ENCODE data around the gene NCAM1.

DNA sequence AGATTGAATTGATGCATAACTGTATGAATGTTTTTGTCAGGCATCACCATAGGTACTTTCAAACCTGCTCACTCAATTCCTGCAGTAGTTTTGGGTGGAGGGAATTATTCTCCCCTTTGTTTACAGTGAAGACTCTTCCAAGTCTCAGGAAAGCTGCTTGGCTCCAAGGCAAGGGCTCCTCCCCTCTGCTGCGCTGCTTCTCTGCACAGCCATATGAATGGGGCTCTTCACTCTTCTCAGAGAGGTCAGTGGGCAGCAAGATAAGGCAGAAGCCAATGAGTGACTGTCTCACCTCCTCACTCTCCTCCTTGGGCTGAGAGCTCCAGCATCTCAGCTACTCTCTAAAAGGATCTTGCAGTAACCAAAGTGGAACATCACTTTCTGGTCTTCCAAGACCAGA, 187.4 kb downstream of the NCAM1 start:
- TF ChIP-seq, protein P1, sequence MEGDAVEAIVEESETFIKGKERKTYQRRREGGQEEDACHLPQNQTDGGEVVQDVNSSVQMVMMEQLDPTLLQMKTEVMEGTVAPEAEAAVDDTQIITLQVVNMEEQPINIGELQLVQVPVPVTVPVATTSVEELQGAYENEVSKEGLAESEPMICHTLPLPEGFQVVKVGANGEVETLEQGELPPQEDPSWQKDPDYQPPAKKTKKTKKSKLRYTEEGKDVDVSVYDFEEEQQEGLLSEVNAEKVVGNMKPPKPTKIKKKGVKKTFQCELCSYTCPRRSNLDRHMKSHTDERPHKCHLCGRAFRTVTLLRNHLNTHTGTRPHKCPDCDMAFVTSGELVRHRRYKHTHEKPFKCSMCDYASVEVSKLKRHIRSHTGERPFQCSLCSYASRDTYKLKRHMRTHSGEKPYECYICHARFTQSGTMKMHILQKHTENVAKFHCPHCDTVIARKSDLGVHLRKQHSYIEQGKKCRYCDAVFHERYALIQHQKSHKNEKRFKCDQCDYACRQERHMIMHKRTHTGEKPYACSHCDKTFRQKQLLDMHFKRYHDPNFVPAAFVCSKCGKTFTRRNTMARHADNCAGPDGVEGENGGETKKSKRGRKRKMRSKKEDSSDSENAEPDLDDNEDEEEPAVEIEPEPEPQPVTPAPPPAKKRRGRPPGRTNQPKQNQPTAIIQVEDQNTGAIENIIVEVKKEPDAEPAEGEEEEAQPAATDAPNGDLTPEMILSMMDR (IDR thresholded peaks at IDR 0.05) = no peak
- no peak for TF ChIP-seq POLR2A (IDR thresholded peaks at IDR 0.05)
- no peak for TF ChIP-seq EP300 (IDR thresholded peaks at IDR 0.05)
- TF ChIP-seq POLR2AphosphoS5 (IDR thresholded peaks at IDR 0.05) = no peak
